GM21576 (cell line): ENCODE results near the gene PPIL1.
"Not testable (repeated sequence)": the region's sequence is repeated elsewhere in the genome, so short reads cannot be mapped to it uniquely, and the experiment has no call there.

ENCODE experiments used
- ATAC-seq: cut with Tn5 transposase; IDR thresholded peaks from one replicate; pipeline ENCODE4 v1.9.1; 2021; ENCODE audit warnings: mild to moderate bottlenecking, moderate library complexity; ENCODE audit not compliant: unreplicated experiment

Gene PPIL1

GRCh38 chr6:36817847-36818246 is 56.8 kb downstream of the PPIL1 start:
- no peak for ATAC-seq

DNA sequence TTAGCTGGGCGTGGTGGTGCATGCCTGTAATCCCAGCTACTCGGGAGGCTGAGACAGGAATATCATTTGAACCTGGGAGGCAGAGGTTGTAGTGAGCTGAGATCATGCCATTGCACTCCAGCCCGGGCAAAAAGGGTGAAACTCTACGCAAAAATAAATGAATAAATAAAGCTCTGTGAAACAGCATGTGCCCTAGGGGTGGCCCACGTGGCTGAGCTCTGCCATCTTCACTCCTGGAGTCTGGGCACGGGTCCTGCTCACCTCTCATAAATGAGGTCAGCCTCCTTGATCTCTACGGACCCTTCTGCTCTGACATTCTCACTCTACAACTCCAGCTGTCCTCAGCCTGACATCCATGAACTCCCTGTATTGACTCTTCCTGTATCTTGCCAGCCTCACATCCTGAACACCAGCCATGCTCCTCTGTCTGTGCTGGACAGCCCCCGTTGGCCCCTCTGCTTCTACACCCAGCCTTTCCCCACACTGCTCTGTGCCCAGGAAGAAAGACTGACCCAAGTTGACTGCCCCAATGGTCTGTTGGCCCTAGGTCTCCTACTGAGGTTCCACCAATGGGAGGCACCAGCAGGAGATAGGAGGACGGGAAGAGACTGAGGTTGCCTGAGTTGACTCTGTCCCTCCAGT is 57.3 kb downstream of the PPIL1 start:
- no peak for ATAC-seq

DNA sequence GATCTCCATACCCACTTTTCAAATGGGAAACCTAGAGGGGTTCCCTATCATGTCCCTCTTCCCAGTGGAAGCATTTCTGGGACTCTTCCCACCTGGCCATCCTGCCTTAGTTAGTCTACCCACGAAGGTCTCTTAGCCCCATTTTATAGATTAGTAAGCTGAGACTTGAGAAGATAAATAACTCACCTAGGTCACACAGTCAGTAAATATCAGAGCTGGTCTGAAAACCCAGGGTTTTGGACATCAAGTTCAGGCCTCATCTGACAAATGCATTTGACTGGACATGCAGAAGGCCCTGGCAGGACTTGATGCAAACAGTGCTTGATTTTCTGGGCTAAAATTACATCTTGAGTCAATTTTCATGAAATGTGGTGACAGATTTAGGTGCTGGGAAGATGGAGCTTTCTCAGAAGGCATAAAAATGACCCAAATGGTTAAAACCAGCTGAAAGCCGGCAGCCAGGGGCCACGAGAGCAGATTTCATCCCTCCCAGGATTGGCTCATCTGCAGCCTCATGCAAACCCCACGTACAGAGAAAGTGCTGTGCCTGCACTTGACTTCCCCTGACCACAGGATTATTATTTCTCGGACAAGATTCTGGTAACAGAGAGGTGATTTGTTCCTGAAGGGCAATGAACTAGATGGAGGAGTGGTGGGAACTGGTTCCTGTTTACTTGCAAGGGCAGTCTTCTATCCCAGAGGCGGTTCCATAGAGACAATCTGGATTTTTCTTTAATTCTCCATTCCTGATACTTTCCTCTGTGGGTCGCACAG is 58.5 kb downstream of the PPIL1 start:
- no peak for ATAC-seq

DNA sequence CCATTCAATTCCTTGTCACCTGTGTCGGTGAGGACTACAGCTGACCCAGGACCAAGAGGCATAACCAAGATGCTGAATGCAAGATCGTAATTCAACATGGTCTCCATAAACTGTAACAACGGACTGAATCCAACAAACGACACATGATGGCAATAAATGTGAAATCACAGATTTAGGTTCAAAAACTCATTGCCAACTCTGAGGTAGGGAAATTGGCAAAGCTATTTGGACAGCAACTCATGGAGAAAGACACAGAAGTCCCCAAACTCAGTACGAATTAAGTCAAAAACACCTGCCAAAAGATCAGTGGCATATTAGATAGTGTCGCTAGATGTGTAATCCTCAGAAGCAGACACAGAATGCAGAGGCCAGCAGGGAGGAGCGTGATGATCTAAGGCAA is 60.4 kb downstream of the PPIL1 start:
- no peak for ATAC-seq

DNA sequence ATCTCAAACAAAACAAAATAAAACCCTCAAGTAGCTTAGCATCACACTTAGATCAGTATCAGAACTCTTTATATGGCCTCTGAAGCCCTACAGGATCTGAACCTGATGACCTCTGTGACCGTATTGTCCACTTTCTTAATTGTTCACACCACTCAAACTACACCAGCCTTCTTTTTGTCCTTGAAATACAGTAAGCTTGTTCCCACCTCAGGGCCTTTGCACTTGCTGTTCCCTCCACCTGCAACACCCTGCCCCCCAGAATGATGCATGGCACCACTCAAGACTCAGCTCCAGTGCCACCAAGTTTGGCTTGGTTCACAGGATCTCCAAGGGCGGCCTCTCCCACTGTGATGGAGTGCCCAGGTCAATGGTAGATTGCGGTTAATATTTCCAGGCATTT is 61.1 kb downstream of the PPIL1 start:
- ATAC-seq: no peak

- ATAC-seq: not testable (repeated sequence)
Measured at GRCh38 chr6:36813047-36813446, 61.6 kb downstream of the PPIL1 start.

DNA sequence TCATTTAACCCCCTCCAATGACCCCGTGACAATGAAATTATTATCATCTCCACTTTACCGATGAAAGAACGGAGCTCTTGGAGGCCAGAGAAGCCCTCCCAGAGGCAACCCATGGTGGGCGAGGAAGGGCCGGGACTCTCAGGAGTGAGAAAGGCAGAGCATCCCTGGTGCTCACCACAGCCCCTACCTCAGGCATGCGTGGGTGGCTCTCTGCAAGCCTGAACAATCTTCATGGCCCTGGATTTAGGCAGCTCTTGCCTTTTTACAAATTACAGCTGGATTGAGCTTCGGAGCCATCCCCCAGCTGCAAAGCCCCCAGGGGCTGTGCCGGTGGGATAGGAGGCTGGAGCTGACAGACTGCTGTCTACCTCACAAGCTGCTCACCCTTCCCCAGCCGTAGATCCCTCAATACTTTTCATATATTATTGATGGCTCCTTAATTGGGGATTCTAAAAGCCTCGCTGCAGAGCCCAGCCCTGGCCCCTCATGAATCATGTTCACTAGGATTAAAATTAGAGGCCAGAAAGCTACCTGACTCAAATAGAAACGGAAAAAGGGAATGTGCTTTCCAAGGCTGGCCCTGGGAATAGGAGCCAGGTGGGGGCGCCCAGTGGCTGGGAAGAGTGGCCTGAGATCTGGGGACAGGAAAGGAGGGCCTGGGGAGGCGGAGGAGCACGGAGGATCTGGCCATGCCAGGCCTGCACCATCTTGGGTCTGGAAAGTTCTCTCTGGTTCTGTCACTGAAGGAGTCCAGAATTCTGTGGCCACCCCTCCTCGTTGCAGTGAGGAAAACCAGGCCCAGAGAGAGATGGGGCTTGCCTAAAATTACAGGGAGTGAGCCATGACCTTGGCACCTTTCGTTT is 64.4 kb downstream of the PPIL1 start:
- no peak for ATAC-seq

DNA sequence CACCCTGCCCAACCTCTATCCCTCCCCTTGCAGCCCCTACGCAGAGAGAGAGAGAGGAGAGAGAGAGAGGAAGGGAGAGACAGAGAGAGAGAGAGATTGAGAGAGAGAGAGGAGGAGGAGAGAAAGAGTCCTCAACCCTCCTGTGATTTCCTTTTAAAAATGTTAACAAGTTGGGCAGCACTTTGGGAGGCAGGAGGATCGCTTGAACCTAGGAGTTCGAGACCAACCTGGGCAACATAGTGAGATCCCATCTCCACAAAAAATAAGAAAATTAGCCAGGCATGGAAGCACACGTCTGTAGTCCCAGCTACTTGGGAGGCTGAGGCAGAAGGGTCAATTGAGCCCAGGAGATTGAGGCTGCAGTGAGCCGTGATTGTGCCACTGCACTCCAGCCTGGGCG is 65.4 kb downstream of the PPIL1 start:
- no peak for ATAC-seq

- no peak for ATAC-seq
Measured at GRCh38 chr6:36808634-36809033, 66.0 kb downstream of the PPIL1 start.

GRCh38 chr6:36807750-36808149 is 66.9 kb downstream of the PPIL1 start:
- ATAC-seq: no peak

- ATAC-seq: no peak
Measured at GRCh38 chr6:36807143-36807542, 67.5 kb downstream of the PPIL1 start.

GRCh38 chr6:36805917-36806316 is 68.7 kb downstream of the PPIL1 start:
- no peak for ATAC-seq

GRCh38 chr6:36805096-36805797 is 69.4 kb downstream of the PPIL1 start:
- ATAC-seq: no peak
